NCI-H82 (cell line): ENCODE data around the gene ALK.
A peak's percentile ranks its signal among the peaks of the same experiment; 100 is the strongest.

ENCODE experiments used
- DNase-seq: peaks from one replicate; lab custom pipeline; 2025; lab: John Stamatoyannopoulos, UW

Gene ALK

GRCh38 chr2:29224693-29225551 lies 696.5 kb downstream of the ALK start:
- no peak for DNase-seq

- no peak for DNase-seq
Observed at GRCh38 chr2:29223851-29224692, 697.3 kb downstream of the ALK start.

GRCh38 chr2:29223257-29223656 lies 698.1 kb downstream of the ALK start:
- no peak for DNase-seq

- DNase-seq, result no peak
Observed at GRCh38 chr2:29222381-29223179, 698.8 kb downstream of the ALK start.

GRCh38 chr2:29220506-29221270 lies 700.7 kb downstream of the ALK start:
- DNase-seq, result no peak

- DNase-seq, result no peak
Observed at GRCh38 chr2:29219374-29219773, 702.0 kb downstream of the ALK start.

GRCh38 chr2:29218550-29219125 lies 702.7 kb downstream of the ALK start:
- DNase-seq, result no peak

- DNase-seq, result no peak
Observed at GRCh38 chr2:29218071-29218470, 703.3 kb downstream of the ALK start.

GRCh38 chr2:29216609-29216909 lies 704.8 kb downstream of the ALK start:
- DNase-seq, result no peak

GRCh38 chr2:29215739-29216608 lies 705.4 kb downstream of the ALK start:
- peak; percentile 87 for DNase-seq

- DNase-seq, result no peak
Observed at GRCh38 chr2:29215073-29215472, 706.3 kb downstream of the ALK start.

GRCh38 chr2:29213888-29214291 lies 707.5 kb downstream of the ALK start:
- no peak for DNase-seq

GRCh38 chr2:29212009-29212408 lies 709.4 kb downstream of the ALK start:
- DNase-seq, result peak; percentile 27

- DNase-seq, result no peak
Observed at GRCh38 chr2:29209551-29209950, 711.8 kb downstream of the ALK start.

GRCh38 chr2:29207352-29208148 lies 713.8 kb downstream of the ALK start:
- DNase-seq, result peak; percentile 22

- peak; percentile 22 for DNase-seq
Observed at GRCh38 chr2:29206941-29207340, 714.4 kb downstream of the ALK start.

- no peak for DNase-seq
Observed at GRCh38 chr2:29202819-29203495, 718.4 kb downstream of the ALK start.

- peak; percentile 10 for DNase-seq
Observed at GRCh38 chr2:29201979-29202378, 719.4 kb downstream of the ALK start.
